C1 segment of cervical spinal cord (tissue), 14 donors: Measurements from ENCODE around the gene PPP4R4.
"Not testable (repeated sequence)": the region's sequence is repeated elsewhere in the genome, so short reads cannot be mapped to it uniquely, and the experiment has no call there.

ENCODE experiments used
- DNase-seq, 14 donors: peaks; one replicate each; lab custom pipeline; 2025; lab: John Stamatoyannopoulos, UW

The PPP4R4 gene

DNA sequence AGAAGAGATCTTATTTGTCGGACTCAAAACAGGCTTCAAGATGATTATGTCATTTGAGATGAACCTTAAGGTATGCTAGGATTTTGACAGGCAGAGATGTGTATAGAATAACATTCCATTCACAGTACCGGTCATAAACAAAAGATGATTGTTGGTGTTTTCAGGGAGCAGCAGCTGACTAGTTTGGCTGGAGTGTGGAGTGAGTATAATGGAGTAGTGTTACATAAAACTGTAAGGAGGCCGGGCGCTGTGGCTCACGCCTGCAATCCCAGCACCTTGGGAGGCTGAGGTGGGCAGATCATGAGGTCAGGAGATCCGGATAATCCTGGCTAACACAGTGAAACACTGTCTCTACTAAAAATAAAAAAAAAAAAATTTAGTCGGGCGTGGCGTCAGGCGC is 95.0 kb downstream of the PPP4R4 start:
- peak in 8 of 14 donors; percentile 5 to 36 (median 14) for DNase-seq

DNA sequence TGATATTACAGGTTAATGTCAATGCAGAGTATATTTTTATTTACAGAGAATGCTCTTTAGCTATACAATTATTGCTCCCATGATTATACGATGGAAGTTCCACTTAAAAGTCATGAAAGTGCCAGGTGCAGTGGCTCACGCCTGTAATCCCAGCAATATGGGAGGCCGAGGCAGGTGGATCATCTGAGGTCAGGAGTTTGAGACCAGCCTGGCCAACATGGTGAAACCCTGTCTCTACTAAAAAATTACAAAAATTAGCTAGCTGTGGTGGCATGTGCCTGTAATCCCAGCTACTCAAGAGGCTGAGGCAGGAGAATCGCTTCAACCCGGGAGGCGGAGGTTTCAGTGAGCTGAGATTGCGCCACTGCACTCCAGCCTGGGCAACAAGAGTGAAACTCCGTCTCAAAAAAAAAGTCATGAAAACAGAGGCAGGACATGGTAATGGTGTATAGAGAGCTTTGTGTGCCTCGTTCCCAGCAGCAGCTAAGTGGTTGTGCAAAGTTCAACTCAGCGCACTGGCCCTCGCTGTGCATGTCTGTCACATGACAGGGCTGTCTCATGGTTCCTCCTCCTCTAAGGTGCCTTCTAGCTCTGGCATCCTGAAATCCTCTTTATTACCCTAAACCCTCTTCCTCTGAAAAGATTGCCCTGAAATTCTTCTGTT is 102.9 kb downstream of the PPP4R4 start:
- not testable (repeated sequence) for DNase-seq

- no peak for DNase-seq
Measured at GRCh38 chr14:94278731-94279130, 104.6 kb downstream of the PPP4R4 start.

DNA sequence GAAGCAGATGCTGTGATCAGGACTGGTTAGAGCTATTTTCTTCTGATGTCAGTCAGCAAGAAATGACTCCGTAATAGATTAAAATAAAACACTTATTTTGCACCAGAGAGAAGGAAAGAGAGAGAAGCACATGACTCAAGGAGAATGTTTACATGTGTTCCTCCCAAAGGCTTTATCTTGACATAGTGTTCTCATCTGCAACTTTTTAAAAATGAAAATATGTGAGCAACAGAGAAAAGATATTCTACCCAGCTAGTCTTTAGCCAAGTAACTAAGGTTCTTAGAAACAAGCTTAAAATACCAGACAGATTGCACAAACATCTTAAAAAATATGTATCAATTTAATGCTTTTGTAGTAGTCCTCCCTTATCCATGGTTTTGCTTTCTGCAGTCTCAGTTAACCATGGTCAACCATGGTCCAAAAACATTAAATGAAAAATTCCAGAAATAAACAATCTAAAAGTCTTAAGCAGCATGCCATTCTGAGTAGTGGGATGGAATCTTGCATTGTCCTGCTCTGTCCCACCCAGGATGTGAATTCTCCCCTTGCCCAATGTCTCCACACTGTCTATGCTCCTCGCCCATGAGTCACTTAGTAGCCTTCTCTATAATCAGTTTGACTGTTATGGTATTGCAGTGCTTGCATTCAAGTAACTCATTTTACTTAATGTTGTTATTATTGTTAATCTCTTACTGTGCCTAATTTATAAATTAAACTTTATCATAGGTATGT is 109.0 kb downstream of the PPP4R4 start:
- DNase-seq, result no peak

DNA sequence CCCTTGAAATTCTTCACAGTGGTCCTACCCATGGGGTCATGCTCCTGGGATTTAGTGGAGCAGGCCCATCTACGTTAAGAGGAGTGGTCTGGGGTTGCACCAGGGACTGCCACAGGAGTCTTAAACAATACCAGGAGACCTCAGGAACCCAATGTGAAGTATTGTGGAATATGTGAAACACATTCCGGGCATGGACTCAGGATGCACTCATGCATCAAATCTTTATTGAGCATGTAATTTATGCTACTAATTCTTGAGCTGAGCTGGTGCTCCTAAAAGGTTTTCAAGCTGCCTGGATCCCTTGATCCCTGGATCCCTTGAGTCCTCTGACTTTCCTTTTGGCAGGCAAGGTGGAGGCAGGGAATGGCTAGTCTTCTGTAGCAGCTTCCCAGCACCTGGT is 110.1 kb downstream of the PPP4R4 start:
- DNase-seq, result no peak

- no peak for DNase-seq
Measured at GRCh38 chr14:94285158-94285557, 111.0 kb downstream of the PPP4R4 start.

DNA sequence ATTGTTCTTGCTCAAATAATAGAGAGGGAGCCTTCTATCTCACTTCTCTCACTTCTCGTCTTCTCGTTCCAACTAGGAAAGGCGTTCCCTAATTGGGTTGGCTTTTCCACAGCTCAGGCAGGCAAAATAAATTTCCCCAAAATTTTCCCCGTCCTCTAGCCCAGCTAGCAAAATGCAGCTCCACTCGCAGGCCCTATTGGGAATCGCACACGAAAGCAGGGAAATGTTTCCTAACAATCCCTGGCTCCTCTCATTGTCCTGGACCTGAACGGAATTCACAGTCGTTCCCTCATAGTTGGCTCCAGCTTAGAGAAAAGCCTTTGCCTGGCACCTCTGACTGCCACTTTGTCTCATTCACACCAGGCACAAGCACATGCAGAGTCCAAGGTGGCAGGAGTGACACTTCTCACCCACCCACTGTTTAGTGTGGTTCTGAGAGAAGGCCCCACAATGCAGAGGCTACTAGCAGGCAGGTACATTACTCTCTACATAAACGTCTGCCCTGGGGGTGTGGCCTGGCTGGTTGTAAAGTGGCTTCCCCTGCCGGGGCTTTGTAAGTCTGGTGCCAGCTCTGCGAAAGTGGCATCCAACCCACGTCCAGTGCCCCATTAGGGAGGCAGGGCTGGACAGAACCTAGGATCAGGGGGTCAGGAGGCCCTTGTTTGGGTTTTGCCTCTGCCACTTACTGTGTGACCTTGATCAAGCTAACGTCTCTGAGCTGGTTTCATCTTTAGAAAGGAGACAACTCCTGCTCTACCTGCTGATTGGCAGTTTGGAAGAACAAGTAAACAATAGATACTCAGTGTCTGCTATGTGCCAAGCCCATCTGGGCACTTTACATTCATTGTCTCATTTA is 114.7 kb downstream of the PPP4R4 start:
- DNase-seq, result no peak

- no peak for DNase-seq
Measured at GRCh38 chr14:94290197-94290596, 116.1 kb downstream of the PPP4R4 start.

GRCh38 chr14:94291159-94291905 is 117.2 kb downstream of the PPP4R4 start:
- no peak for DNase-seq

DNA sequence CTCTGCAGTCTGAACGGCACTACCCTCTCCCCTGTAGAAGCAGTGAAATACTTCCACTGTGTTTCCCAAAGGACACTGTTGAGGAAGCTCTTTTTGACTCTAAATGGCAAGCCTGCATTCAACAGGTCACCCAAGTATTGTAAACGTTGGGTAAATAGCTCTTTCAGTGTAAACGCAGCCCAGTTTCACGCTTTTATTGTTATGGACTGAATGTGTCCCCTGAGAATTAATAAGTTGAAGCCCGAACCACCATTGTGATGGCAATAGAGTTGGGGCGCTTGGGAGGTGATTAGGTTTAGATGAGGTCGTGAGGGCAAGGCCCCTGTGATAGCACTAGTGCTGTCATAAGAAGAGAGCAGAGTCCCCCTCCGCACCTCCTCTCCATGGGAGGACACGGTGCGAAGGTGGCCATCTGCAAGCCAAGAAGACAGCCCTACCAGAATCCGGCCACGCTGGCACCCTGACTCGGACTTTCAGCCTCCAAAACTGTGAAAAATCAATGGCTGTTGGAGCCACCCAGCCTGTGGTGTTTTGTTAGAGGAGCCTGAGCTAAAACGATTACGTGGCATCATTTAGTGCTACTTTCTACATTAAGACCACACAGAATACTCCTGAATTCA is 117.9 kb downstream of the PPP4R4 start:
- DNase-seq, result no peak

- DNase-seq, result no peak
Measured at GRCh38 chr14:94292526-94292871, 118.4 kb downstream of the PPP4R4 start.

DNA sequence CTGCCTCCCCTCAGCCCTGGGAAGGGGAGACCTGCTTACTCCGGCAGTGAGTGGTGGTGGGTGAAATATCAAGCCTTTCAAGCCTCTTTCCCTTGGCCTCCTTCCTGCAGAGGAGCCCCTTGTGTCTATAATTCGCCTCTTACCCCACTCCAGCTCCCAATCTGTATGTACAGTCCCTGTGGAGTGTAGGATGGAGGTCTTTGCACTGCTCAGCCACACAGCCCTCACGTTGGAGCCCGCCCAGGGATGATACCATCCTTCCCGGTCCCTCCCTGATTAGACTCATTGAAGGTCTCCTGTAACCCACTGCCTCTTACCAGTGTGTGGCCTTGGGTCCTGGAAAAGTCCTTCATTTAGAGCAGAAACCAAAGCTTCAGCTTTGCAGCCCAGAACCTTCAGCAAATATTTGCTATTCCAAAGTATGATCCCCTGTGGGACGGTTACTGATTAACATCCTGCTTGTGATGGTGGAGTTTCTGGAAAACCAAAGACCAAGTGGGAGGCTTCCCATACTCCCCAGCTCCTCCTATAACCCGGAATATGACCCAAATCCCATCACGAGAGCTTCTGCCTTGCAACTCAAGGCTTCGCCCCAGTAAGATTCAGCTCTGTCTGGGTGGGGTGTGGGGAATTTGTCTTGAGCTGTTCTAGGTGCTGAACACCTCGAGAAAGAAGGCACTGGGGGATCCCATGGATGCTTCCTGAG is 118.9 kb downstream of the PPP4R4 start, which contains the start of gene SERPINA10:
TSS of gene SERPINA10 (minus strand) at position 397 of the 706 bp plus-strand sequence. CDS start 2,675 bp downstream, outside the sequence.
- no peak for DNase-seq

- DNase-seq, result no peak
Measured at GRCh38 chr14:94293578-94293924, 119.4 kb downstream of the PPP4R4 start.

GRCh38 chr14:94295360-94296180 is 121.4 kb downstream of the PPP4R4 start:
- DNase-seq, result no peak

DNA sequence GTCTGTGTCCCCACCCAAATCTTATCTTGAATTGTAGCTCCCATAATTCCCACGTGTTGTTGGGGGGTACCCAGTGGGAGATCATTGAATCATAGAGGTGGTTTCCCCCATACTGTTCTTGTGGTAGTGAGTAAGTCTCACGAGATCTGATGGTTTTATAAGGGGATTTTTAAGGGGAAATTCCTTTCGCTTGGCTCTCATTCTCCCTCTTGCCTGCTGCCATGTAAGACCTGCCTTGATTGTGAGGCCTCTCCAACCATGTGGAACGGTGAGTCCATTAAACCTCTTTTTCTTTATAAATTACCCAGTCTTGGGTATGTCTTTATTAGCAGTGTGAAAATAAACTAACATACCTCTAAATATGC is 122.0 kb downstream of the PPP4R4 start:
- not testable (repeated sequence) for DNase-seq

- no peak for DNase-seq
Measured at GRCh38 chr14:94298130-94298529, 124.0 kb downstream of the PPP4R4 start.

DNA sequence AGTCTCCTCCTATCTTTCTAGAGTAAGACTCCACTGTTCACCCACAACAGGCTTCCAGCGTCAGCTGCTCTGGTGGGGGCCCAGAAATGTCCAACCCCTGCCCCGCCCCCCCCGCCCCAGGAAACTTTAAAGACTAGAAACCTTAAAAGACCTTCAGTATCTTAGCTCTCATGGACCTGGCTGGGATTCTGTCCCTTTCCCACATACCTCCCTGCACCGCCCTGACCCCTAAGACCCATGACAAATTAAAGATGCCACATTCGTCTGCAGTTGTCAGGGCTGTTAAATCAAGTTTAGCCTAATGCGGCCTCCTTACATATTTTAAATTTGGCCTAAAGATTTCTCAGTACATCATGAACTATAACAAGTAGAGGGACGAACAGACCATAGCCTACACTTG is 129.0 kb downstream of the PPP4R4 start:
- no peak for DNase-seq

DNA sequence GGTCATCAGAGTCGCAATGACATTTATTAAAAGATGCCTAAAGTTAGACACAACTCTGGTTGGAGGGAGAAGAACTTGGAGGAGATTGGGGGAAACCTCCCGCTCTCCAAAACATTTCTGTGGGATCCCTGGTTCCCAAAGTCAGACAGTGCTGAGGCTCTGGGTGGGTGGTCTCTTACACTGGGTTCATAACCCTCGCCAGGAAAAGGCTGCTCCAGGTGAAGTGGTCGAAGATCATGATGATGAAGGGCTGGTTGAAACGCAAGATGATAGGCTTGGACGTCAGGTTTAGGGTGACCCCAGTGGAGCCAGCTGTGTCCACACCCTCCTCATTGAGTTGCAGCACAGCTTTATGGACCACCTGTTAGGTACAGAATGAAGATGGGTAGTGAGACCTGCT is 130.1 kb downstream of the PPP4R4 start:
- DNase-seq, result no peak

GRCh38 chr14:94305620-94306019 is 131.5 kb downstream of the PPP4R4 start:
- no peak for DNase-seq
